CD4-positive, alpha-beta T cell (primary cell): ENCODE results near the gene TPRN. TPM values are rescaled to one million over a fixed set of nuclear protein-coding genes. Genes with fewer than 3 reads are reported as not detected.
A peak's percentile ranks its signal among the peaks of the same experiment; 100 is the strongest.
"Not testable (repeated sequence)": the region's sequence is repeated elsewhere in the genome, so short reads cannot be mapped to it uniquely, and the experiment has no call there.

Experiments
- ATAC-seq: fragments of 200-7000 bp; cut with Tn5 transposase; one replicate; pipeline ENCODE4 v1.10.0; 2022; ENCODE audit warnings: mild to moderate bottlenecking; ENCODE audit not compliant: poor library complexity
- CTCF ChIA-PET: fragments of 350-600 bp; sonication (Branson Sonifier 250); formaldehyde crosslinking; loops from one replicate; lab custom pipeline; 2021; ENCODE audit warnings: antibody characterized with exemption, inconsistent platforms; lab: Charles Lee
- POLR2A ChIA-PET: fragments of 350-600 bp; sonication (Branson Sonifier 250); formaldehyde crosslinking; loops from one replicate; lab custom pipeline; 2021; ENCODE audit warnings: antibody characterized with exemption, inconsistent platforms; lab: Charles Lee
- DNase-seq, 14 experiments: peaks; one replicate each; pipeline ENCODE4 v3.0.0-alpha.2; 2013 to 2020; ENCODE audit warnings: mixed read lengths in 2 of 14
- H3K27ac ChIP-seq, 2 donors: one replicate each; pipeline versions ENCODE4 v1.5.1 to v1.7.0; 2013; ENCODE audit warnings: low read length in 2 of 2, low read depth in 1 of 2, mild to moderate bottlenecking in 1 of 2
- H3K27me3 ChIP-seq, 2 experiments: 1 replicate in 1 of 2; 2 replicates in 1 of 2; pipeline versions ENCODE4 v1.6.1 to v1.7.0; 2013; ENCODE audit warnings: low read length in 2 of 2, control low read depth in 1 of 2, mild to moderate bottlenecking in 1 of 2, moderate library complexity in 1 of 2; ENCODE audit not compliant: insufficient read depth in 2 of 2, control insufficient read depth in 1 of 2
- H3K36me3 ChIP-seq: one replicate; pipeline ENCODE4 v1.6.1; 2013; ENCODE audit warnings: low read length, control low read depth; ENCODE audit not compliant: insufficient read depth
- H3K4me1 ChIP-seq: one replicate; pipeline ENCODE4 v1.6.1; 2013; ENCODE audit warnings: low read length, control low read depth; ENCODE audit not compliant: insufficient read depth
- H3K4me3 ChIP-seq: one replicate; pipeline ENCODE4 v1.5.1; 2013; ENCODE audit warnings: mild to moderate bottlenecking, low read length, moderate library complexity
- H3K9me3 ChIP-seq, 2 experiments: 1 replicate in 1 of 2; 2 replicates in 1 of 2; pipeline versions ENCODE4 v1.6.1 to v1.7.0; 2013; ENCODE audit warnings: low read length in 2 of 2, mild to moderate bottlenecking in 2 of 2, control low read depth in 1 of 2, moderate library complexity in 1 of 2; ENCODE audit not compliant: control insufficient read depth in 1 of 2, insufficient read depth in 1 of 2
- H3K27ac Mint-ChIP-seq: one replicate; pipeline ENCODE4 v1.8.0; 2020; ENCODE audit warnings: mixed read lengths
- H3K27me3 Mint-ChIP-seq: one replicate; pipeline ENCODE4 v1.8.0; 2021; ENCODE audit warnings: mixed read lengths
- H3K36me3 Mint-ChIP-seq: one replicate; pipeline ENCODE4 v1.8.0; 2021; ENCODE audit warnings: low read depth, mixed read lengths
- H3K4me1 Mint-ChIP-seq: one replicate; pipeline ENCODE4 v1.8.0; 2021; ENCODE audit warnings: low read depth, mixed read lengths
- H3K4me3 Mint-ChIP-seq: one replicate; pipeline ENCODE4 v1.8.0; 2020; ENCODE audit warnings: mild to moderate bottlenecking, mixed read lengths
- H3K9me3 Mint-ChIP-seq: one replicate; pipeline ENCODE4 v1.8.0; 2020; ENCODE audit warnings: mixed read lengths
- intact Hi-C, 2 experiments: fragments of 100-400 bp; cut with DNase I in 1 of 2; cut with micrococcal nuclease in 1 of 2; formaldehyde crosslinking; loops; one replicate each; pipeline versions ENCODE4 v1.15.1 to v1.9.0; 2023 to 2025; cut with DNase I, micrococcal nuclease
- total RNA-seq, 174 experiments: library from RNA in 2 of 174; stranded (reverse) in 2 of 174; gene quantifications; one replicate each; pipeline ENCODE4 v1.2.3 and lab custom pipeline; 2021 to 2026
- TF ChIP-seq, protein P1 (sequence below): fragments of 200-600 bp; IDR thresholded peaks from one replicate; pipeline ENCODE4 v1.8.0; 2022; ENCODE audit warnings: antibody characterized with exemption, mild to moderate bottlenecking

The TPRN gene
- total RNA-seq, 2 experiments from 2014 or later: 6.1 to 8.6 TPM

DNA sequence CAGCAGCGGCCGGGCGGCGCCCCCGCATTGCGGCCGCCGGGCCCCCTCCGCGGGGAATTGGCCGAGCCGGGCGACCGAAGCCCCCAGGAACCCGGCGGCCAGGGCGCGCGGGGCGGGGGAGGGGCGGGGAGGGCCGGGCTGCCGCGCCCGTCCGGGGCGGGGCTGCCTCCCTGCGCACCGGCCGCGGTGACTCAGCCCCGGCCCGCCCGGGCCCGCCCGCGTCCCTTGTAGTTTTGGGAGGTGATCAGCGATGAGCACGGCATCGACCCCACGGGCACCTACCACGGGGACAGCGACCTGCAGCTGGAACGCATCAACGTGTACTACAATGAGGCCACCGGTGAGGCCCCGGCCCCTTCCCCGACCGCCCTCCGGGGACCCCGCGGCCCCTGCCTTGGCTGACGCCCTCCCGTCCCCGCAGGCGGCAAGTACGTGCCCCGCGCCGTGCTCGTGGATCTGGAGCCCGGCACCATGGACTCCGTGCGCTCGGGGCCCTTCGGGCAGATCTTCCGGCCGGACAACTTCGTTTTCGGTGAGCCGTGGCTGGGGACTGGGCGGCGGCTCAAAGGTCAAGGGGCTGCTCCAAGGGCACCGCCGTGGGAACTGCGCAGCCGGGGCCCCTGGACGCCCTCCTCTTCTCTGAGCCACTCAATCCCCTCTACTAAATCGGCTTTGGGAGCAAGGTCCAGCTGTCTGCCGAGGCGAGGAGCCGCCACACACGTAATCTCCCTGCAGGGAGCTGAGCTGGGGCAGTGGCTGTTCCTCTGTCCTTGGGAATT, 41.1 kb upstream of the TPRN start:
- Histone ChIP-seq H3K9me3 (no peaks in the 10 kb centered on the region), H3K4me1 (peaks cover 57% of the 10 kb centered on the region), H3K4me3 (peak overlapping the region; percentile 68), H3K27me3 (no peaks in the 10 kb centered on the region), H3K36me3 (peaks cover 21% of the 10 kb centered on the region), H3K27ac (peak overlapping the region in 1 of 2 donors; percentile 53)
- POLR2A ChIA-PET: interaction anchor here (0.8 to 3.3 kb wide), 22 partner anchors 12 to 423 kb away, joined by 3 to 63 read pairs (median 8); partner anchors contain the start of genes ANAPC2, DPP7, EXD3 and MAN1B1
- Mint-ChIP-seq H3K27ac (peak overlapping the region; percentile 89), H3K36me3 (peaks cover 22% of the 10 kb centered on the region), H3K4me3 (peak overlapping the region; percentile 85), H3K27me3 (no peaks in the 10 kb centered on the region), H3K9me3 (no peaks in the 10 kb centered on the region), H3K4me1 (peaks cover 17% of the 10 kb centered on the region)
- peak; percentile 14 for ATAC-seq
- TF ChIP-seq, protein P1, sequence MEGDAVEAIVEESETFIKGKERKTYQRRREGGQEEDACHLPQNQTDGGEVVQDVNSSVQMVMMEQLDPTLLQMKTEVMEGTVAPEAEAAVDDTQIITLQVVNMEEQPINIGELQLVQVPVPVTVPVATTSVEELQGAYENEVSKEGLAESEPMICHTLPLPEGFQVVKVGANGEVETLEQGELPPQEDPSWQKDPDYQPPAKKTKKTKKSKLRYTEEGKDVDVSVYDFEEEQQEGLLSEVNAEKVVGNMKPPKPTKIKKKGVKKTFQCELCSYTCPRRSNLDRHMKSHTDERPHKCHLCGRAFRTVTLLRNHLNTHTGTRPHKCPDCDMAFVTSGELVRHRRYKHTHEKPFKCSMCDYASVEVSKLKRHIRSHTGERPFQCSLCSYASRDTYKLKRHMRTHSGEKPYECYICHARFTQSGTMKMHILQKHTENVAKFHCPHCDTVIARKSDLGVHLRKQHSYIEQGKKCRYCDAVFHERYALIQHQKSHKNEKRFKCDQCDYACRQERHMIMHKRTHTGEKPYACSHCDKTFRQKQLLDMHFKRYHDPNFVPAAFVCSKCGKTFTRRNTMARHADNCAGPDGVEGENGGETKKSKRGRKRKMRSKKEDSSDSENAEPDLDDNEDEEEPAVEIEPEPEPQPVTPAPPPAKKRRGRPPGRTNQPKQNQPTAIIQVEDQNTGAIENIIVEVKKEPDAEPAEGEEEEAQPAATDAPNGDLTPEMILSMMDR: no peak
- peak in 13 of 14 experiments; percentile 43 to 84 (median 72) for DNase-seq
- intact Hi-C loops: loop anchor here in 1 of 2 experiments (1.0 kb wide), 1 partner anchor 14 kb away; the partner anchor contains the start of gene NELFB
- CTCF ChIA-PET: interaction anchor here (1.3 to 1.8 kb wide), 2 partner anchors 13 to 52 kb away, joined by 4 to 5 read pairs; partner anchors contain the start of gene NELFB

- CTCF ChIA-PET: interaction anchor here (0.9 to 1.8 kb wide), 3 partner anchors 14 to 52 kb away, joined by 3 to 5 read pairs (median 4); no protein-coding TSS in a partner anchor
- peak within 1 kb of the TSS; percentile 89 for H3K27ac Mint-ChIP-seq
- TF ChIP-seq, protein P1: no peak
- no peaks in the 10 kb centered on the region for H3K27me3 Mint-ChIP-seq
- peak within 1 kb of the TSS; percentile 64 to 84 for H3K27ac ChIP-seq
- peaks cover 21% of the 10 kb centered on the region for H3K36me3 ChIP-seq
- peaks cover 64% of the 10 kb centered on the region for H3K4me1 ChIP-seq
- DNase-seq: peak; percentile 93 to 100 (median 98)
- H3K36me3 Mint-ChIP-seq: peaks cover 22% of the 10 kb centered on the region
- peaks cover 17% of the 10 kb centered on the region for H3K4me1 Mint-ChIP-seq
- H3K27me3 ChIP-seq: no peaks in the 10 kb centered on the region
- peak within 1 kb of the TSS; percentile 68 for H3K4me3 ChIP-seq
- H3K9me3 ChIP-seq: no peaks in the 10 kb centered on the region
- POLR2A ChIA-PET: interaction anchor here (0.6 to 2.5 kb wide), 36 partner anchors 10 to 831 kb away, joined by 3 to 63 read pairs (median 4); partner anchors contain the start of genes ANAPC2, DPP7, EXD3 and MAN1B1
- peak; percentile 79 for ATAC-seq
- no peaks in the 10 kb centered on the region for H3K9me3 Mint-ChIP-seq
- peak within 1 kb of the TSS; percentile 91 for H3K4me3 Mint-ChIP-seq
- intact Hi-C loops: loop anchor here (1.0 kb wide), 2 partner anchors 14 to 18 kb away; partner anchors contain the start of gene NELFB (in 1 of the 2)
Measured at GRCh38 chr9:137240841-137241489, 40.4 kb upstream of the TPRN start, which contains the start of gene TUBB4B. TUBB4B (plus strand) TSS chr9:137241287; CDS start chr9:137241361, 74 bp downstream.

GRCh38 chr9:137240318-137240840, 39.8 kb upstream of the TPRN start:
- Histone ChIP-seq H3K9me3 (no peaks in the 10 kb centered on the region), H3K4me3 (peak overlapping the region; percentile 60), H3K36me3 (peaks cover 21% of the 10 kb centered on the region), H3K4me1 (peaks cover 68% of the 10 kb centered on the region), H3K27ac (peak overlapping the region; percentile 64 to 84), H3K27me3 (no peaks in the 10 kb centered on the region)
- intact Hi-C loops: loop anchor here in 1 of 2 experiments (1.0 kb wide), 1 partner anchor 17 kb away; no protein-coding TSS in a partner anchor
- ATAC-seq (peak; percentile 12), DNase-seq (peak in 13 of 14 experiments; percentile 43 to 91 (median 62))
- TF ChIP-seq, protein P1: no peak
- H3K36me3 Mint-ChIP-seq: peaks cover 22% of the 10 kb centered on the region
- no peaks in the 10 kb centered on the region for H3K27me3 Mint-ChIP-seq
- peaks cover 17% of the 10 kb centered on the region for H3K4me1 Mint-ChIP-seq
- peak overlapping the region; percentile 89 for H3K27ac Mint-ChIP-seq
- CTCF ChIA-PET: interaction anchor here (0.9 to 1.8 kb wide), 3 partner anchors 14 to 51 kb away, joined by 3 to 5 read pairs (median 4); no protein-coding TSS in a partner anchor
- POLR2A ChIA-PET: interaction anchor here (0.6 to 2.5 kb wide), 36 partner anchors 11 to 831 kb away, joined by 3 to 63 read pairs (median 4); partner anchors contain the start of genes ANAPC2, DPP7, EXD3 and MAN1B1
- peak overlapping the region; percentile 80 for H3K4me3 Mint-ChIP-seq
- no peaks in the 10 kb centered on the region for H3K9me3 Mint-ChIP-seq

DNA sequence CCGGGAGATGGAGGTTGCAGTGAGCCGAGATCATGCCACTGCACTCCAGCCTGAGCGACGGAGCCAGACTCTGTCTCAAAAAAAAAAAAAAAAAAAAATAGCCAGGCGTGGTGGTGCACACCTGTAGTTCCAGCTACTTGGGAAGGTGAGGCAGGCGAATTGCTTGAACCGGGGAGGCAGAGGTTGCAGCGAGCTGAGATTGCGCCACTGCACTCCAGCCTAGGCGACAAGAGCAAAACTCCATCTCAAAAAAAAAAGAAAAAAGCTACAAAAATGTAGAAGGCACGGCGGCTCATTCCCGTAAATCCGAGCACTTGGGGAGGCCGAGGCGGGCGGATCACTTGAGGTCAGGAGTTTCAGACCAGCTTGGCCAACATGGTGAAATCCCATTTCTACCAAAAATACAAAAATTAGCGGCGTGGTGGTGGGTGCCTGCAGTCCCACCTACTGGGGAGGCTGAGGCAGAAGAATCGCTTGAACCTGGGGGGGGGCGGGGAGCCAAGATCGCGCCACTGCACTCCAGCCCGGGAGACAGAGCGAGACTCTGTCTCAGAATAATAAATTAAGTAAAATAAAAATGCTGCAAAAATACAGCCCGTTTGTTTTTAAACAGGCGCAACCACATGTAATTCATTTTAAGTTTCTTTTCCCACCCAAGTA, 39.1 kb upstream of the TPRN start:
- intact Hi-C loops: loop anchor here in 1 of 2 experiments (1.0 to 5.0 kb wide), 4 partner anchors 16 to 452 kb away; partner anchors contain the start of genes ANAPC2 and SSNA1
- H3K27me3 Mint-ChIP-seq, ATAC-seq, H3K9me3 ChIP-seq, H3K9me3 Mint-ChIP-seq, DNase-seq, H3K27me3 ChIP-seq: not testable (repeated sequence)
- peaks cover 68% of the 10 kb centered on the region for H3K4me1 ChIP-seq
- peak overlapping the region; percentile 80 for H3K4me3 Mint-ChIP-seq
- peaks cover 22% of the 10 kb centered on the region for H3K36me3 Mint-ChIP-seq
- H3K27ac ChIP-seq: peak overlapping the region; percentile 55 to 84
- H3K4me3 ChIP-seq: peak overlapping the region; percentile 60
- H3K27ac Mint-ChIP-seq: peak overlapping the region; percentile 67
- H3K4me1 Mint-ChIP-seq: peaks cover 17% of the 10 kb centered on the region
- POLR2A ChIA-PET: interaction anchor here (0.8 to 2.5 kb wide), 21 partner anchors 12 to 357 kb away, joined by 3 to 63 read pairs (median 7); partner anchors contain the start of genes ANAPC2, DPP7, EXD3 and MAN1B1
- CTCF ChIA-PET: interaction anchor here (0.7 to 1.8 kb wide), 4 partner anchors 15 to 50 kb away, joined by 3 to 5 read pairs (median 4); no protein-coding TSS in a partner anchor
- peaks cover 21% of the 10 kb centered on the region for H3K36me3 ChIP-seq
